Stromal cell of bone marrow (primary cell): ENCODE data around the gene PTPRQ.

Source experiments
- DNase-seq: peaks from one replicate; pipeline ENCODE4 v3.0.0-alpha.2; 2012; ENCODE audit warnings: low read depth

Gene PTPRQ

DNA sequence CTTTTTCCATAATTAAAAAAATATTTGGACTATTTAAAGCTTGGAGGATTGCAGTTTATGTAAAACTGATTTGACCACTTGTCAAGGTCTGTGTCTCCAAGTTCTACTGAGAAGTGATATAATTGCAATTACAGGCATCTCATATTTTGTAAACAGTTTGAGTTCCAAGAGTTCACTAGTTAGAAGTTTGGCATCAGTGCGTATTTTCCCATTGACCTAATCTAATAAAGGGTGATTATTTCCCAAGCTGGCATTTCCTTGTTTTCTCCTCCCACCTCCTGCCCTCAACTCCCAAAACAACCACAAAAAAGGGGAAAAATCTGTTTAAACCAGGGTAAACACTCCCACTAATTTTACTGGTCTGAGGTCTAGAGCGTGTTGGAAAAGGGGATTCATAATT is 260.4 kb downstream of the PTPRQ start:
- no peak for DNase-seq

DNA sequence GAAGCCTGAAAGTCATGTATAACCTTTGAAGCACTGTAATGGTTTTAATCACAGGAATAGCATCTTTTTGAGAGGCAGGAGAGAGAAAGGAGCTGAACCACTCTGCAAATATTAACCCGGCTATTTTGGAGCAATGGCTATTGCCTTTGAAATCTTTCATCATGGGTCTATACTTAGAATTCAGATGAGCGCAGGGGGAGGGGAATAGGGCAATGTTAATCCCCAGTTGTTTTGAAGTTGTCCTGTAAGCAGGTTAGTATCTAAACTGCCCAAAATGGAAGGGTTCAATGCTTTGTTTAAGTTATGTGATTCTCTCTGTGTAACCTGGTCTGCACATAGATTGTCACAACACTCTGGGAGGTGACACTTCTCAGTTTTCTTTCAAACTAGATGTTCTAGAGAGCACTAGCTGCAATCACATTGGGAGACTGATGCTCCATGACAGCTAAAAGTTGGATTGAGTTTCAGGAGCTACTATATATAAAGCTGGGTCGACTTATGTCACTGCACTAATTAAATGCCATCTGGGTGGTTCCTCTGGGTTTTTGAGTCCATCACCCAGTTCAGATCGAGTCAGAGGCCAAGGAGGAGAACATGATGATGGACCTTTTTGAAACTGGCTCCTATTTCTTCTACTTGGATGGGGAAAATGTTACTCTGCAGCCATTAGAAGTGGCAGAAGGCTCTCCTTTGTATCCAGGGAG is 263.2 kb downstream of the PTPRQ start, which contains the start of gene MYF6:
Gene MYF6, plus strand, starts transcription at position 509 of the 704 bp plus-strand sequence. Its CDS starts 86 bp downstream, at position 595.
- DNase-seq = no peak

DNA sequence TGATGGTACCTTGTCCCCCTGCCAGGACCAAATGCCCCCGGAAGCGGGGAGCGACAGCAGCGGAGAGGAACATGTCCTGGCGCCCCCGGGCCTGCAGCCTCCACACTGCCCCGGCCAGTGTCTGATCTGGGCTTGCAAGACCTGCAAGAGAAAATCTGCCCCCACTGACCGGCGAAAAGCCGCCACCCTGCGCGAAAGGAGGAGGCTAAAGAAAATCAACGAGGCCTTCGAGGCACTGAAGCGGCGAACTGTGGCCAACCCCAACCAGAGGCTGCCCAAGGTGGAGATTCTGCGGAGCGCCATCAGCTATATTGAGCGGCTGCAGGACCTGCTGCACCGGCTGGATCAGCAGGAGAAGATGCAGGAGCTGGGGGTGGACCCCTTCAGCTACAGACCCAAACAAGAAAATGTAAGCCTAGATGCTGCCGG is 263.8 kb downstream of the PTPRQ start:
- no peak for DNase-seq

DNA sequence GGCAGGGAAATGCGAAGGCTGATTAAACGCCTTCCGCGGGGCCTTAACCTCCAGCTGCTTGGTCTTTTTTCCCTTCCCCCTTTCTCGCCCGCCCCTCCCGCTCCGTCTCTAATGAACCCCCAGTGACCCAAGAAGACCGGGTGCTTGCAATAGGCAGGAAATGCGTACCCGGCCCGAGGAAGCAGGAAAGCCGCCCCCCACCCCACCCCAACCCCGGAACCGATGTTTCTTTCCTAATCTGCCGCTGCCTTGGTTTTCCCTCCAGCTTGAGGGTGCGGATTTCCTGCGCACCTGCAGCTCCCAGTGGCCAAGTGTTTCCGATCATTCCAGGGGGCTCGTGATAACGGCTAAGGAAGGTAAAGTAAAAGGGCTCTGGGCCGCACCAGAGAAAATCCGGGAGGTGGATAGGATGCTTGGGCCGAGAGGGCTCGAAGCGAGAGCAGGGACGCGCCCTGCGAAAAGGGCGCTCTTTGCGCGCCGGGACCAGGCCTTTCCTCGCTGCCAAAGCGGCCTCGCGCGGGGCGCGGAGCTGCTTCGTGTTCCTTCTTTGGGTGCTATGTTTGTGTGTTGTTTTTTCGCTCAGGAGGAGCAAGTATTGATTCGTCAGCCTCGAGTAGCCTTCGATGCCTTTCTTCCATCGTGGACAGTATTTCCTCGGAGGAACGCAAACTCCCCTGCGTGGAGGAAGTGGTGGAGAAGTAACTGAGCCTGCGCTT is 264.4 kb downstream of the PTPRQ start:
- DNase-seq = no peak

DNA sequence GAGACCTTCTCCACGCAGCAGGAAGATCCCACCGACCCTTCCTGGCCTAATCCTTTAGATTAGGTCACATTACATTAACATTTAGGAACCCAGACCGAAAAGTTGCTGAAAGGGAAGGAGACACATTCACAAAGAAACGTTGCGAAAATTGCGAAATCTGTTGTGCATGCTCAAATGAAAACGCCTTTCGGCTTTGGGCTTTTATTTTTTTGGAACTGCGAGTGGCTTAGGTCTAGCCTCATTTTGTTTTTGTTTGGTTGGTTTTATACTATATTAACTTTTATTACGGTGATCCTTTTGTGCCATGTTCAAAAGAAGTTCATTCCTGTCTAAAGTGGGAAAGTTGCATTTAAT is 264.9 kb downstream of the PTPRQ start:
- no peak for DNase-seq

DNA sequence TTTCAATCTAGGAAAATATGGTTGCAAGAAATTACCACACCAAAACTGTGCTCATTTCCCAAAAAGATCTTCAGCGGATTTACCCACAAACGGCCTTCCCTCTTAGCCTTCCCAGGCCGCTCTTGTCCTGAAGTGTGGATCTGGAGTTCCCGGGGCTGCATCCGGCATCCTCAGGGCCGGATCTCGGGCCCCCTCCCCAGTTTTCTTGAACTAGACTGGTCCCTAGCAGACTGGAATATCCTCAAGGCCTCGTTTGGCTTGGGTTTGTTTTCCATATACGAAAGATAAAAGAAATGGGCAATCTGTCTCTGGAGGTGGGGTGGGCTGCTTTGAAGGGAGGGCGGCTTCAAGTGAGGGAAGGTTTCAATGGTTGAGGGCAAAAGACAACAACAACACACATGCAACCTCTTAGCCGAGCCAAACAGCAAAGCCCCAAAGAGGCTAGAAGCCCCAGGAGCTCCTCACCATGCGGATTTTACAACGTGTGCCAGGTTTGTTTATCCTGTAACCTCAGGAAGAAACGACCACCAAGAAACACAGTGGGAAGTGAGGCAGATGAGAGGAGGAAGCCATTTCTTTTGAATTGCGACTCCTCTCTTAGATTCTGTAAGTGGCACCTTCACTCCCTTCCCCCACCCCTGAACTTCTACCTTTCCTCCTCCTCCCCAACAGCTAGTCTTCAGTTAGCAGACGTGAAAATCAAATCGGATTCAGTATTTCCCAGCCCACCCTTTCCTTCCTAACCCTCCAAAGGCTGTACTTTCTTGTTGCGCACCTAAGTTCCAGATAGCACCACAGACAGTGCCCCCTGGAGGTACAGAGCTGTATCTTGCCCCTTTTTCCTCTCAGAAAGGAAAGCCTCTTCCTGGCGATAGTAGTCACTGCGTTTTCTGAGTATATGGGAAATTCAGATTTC is 266.0 kb downstream of the PTPRQ start:
- DNase-seq = no peak

DNA sequence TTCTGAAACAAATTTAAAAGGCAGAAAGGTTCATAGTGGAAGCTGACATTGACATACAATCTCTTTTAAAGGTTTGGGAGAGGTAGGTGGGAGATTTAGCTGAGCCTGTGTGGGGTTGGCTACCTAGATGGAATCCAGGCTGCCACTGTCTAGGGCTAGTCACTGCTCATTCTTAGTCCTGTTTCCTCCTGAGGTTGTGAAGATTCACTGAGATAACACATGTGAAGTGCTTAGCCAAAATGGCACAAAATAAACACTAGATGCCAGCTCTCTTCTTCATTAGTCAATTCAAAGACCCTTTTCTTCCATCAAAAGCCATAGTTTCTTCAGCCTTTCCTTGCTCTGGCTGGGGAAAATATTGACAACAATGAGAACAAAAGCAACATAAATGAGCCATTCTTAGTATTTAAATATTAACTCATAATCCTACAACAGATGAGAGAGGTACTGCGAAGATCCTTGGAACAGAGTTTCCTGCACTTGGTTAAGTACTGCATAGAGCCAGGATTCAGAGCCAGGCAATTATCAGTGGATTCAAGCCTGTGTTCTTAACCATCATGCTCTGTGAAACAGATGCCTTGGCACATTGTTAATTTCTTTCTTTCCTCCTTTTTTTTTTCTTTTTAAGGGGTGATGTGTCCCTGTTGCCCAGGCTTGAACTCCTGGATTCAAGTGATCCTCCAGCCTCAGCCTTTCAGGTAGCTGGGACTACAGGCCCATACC is 266.9 kb downstream of the PTPRQ start:
- DNase-seq = no peak

DNA sequence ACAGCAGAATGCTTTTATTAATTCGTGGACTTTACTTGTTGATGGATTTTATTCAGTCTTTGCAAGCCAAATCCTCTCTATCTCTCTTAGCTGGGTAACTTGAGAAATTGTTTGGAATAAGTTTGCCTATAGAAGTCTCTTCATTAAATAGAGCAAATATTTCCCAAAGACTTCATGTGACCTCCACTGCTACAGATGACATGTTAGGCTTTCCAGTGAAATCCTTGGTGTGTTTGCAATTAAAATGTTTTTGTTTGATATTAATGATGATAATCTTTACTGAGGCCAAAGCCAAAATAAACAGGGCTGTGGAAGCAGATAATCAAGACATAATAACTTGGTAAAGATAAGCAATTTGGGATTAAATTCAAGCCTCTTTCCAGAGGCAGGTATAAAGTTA is 267.8 kb downstream of the PTPRQ start:
- DNase-seq = no peak

DNA sequence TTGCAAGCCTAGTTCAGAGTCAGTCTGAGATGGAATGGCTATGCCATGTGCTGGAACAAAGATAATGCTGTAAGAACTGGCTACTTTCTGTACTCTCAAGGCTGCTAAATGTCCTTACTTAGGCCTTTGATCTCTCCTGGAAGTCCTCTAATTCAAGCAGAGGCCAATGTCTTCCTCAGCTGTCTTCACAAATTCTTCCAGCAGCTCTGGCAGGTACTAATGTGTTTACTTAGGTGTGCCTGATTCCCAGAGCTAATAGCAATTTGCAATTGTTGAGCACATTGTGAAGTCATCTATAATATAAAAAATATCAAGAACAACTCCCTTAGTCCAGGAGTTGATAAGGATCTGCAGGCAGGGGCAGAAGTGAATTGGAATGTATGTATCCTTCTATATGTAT is 268.8 kb downstream of the PTPRQ start:
- DNase-seq = no peak

DNA sequence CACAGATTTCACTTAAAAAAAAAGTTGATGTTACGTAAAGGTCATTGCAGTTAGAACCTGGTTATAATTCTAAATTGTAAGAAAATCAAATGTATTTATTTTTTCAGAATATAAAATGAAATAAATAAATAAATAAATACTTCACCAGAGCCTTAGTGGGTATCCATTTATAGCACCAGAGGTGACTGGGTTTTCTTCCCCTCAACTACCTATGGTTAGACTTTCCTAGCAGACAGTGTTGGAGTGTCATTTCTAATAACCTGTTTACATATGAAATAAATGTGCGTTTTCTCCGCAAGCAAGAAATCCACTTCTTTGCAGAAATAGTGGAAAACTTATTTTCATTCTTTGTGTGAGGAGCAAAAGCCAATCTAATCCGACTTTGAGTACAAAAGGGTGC is 269.4 kb downstream of the PTPRQ start:
- no peak for DNase-seq

DNA sequence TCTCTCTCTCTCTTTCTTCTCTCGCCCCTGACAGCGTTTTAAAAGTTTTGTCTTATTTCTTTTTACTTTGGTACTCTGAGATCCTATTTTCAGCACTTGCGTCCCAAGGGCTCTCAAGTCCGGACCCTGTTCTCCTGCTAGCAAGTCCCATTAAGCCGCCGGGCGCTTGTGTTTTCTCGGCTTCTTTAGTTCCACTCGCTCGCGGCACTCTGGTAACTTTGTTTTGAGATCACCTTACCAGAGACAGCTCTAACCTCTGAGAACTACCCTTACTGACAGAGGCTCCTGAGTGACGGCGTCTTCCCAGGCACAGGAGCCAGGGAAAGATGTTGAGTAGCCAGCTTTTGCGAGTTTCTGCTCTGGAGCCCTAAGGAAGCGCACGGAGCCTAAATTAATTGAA is 270.0 kb downstream of the PTPRQ start:
- DNase-seq = no peak

DNA sequence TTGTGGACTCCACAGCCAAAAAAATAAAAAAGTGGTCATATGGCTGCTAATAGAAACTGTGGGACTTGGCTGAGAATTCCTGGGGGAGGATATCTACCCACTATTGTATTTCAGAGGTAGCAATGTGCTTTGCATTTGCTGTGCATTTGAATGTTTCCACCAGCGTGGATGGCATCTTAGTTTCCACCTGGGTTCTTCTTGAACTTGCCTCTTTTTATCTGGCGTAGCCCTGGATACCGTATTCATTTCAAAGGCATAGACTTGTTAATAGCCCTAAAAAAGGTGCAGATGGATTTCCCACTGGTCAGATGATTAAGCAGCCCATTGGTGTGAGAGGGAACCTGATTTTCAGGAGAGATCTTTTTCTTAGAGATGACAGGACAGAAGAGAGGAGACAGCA is 270.8 kb downstream of the PTPRQ start:
- no peak for DNase-seq

DNA sequence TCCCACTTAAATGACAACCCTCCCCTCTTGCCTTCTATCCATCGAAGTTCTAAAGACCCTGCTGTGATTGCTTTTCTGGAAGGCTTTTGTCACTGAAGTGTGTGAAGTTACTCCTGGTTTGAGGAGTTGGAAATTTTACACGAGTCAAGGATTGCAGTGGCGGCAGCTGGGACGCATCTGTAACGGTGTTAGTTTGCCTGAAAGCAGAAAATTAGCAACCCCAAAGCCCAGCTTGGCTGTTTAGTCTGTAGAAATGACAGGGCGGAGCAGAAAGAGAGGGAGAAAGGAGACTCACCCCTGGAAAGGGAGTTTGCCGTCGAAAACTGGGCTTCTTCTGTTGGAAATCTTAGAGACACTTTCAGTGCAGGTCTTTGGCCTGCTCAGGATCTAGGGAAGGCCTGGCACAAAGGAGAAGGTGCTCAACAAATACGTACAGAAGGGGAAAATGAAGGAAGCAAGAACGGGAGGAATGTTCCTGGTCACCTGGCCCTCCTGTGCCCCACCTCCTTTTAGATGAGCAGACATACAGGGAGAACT is 271.7 kb downstream of the PTPRQ start:
- no peak for DNase-seq

DNA sequence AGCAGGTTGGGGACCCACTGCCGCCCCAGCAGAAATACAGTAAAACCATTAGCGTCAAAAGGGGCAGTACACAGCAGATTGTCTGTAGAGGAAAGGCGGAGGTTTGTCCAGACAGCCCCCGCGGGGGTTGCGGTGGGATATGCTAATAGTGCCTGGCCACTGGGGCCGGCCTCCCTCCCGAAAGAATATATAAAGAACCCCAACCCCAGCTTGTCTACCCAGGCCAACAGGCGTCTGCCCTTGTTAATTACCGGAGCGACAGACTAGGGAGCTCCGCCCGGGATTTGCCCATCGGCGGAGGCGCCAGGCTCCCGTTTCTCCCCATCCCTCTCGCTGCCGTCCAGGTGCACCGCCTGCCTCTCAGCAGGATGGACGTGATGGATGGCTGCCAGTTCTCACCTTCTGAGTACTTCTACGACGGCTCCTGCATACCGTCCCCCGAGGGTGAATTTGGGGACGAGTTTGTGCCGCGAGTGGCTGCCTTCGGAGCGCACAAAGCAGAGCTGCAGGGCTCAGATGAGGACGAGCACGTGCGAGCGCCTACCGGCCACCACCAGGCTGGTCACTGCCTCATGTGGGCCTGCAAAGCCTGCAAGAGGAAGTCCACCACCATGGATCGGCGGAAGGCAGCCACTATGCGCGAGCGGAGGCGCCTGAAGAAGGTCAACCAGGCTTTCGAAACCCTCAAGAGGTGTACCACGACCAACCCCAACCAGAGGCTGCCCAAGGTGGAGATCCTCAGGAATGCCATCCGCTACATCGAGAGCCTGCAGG is 272.8 kb downstream of the PTPRQ start, which contains the start of gene MYF5:
Gene MYF5, plus strand, starts transcription at position 217 of the 774 bp plus-strand sequence. Its CDS starts 152 bp downstream, at position 369.
- no peak for DNase-seq

DNA sequence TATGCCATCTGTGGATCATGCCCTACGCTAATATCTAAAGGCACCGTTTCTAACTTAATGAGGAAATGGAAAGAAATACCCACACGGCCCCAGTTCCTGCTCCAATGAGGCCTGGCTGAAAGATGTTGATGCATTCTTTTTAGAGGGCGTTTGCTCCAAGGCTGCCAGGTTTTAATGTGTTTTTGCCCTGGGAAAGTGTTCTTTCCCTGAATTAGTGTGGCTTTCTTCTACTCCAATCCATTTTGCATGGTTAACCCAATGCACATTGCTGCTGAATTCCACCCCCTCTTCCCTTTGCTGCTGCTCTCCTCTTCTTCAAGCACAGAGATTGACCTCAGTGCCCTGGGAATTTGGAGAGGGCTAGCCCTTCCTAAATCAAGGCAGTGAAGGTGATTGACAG is 273.8 kb downstream of the PTPRQ start:
- DNase-seq = no peak

DNA sequence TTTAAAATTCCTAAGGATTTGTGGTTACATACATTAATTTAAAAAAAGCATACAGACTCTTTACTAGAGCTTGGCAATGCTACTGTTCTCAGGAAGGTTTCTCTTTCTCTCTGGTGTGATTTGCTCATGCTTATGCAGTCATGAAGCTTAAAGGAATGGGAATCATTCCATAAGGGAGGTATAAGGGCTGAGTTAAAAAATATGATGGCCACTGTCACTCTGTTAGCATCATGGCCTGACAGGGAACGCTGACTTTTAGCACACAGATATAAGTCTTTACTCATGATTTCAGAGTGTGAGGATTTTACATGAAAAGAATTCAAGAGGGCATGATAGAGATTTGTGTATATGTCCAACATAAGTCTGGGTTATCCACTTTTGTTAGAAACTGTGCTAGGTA is 276.5 kb downstream of the PTPRQ start:
- DNase-seq = no peak

DNA sequence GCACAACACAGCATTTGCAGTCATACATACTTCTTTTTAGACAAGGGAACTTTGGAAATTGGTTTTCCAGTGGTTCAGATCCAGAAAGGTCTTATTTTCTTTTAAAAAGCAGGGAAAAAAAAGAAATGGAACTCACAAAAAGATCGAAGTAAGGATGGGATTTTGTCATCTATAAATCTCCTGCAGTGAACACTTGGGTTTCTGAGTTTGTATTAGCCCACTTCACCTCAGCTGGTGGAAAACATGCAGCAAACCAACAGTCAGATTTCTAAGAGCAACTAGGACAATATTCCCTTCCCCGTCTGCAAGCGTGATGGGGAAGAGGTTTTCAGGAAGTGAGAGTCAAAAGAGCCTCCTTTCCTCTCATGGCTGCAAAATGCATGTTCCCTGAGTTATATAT is 277.3 kb downstream of the PTPRQ start:
- no peak for DNase-seq
